Stomach (tissue), 4 donors: ENCODE results near the gene TEX19.

ENCODE experiments used
- POLR2A ChIP-seq, 4 donors: fragments of 450-650 bp; IDR thresholded peaks; one replicate each; pipeline ENCODE4 v1.6.1; 2016; ENCODE audit warnings: antibody characterized with exemption in 4 of 4, control low read depth in 2 of 4, mild to moderate bottlenecking in 1 of 4, moderate library complexity in 1 of 4
- TF ChIP-seq, protein P1 (sequence below), 7 experiments: fragments of 450-650 bp in 4 of 7; fragments of 200-600 bp in 3 of 7; sonication (generic) in 3 of 7; IDR thresholded peaks; one replicate each; pipeline ENCODE4 v1.5.1; 2016 to 2019; ENCODE audit warnings: antibody characterized with exemption in 7 of 7, control low read depth in 2 of 7, mild to moderate bottlenecking in 1 of 7

DNA sequence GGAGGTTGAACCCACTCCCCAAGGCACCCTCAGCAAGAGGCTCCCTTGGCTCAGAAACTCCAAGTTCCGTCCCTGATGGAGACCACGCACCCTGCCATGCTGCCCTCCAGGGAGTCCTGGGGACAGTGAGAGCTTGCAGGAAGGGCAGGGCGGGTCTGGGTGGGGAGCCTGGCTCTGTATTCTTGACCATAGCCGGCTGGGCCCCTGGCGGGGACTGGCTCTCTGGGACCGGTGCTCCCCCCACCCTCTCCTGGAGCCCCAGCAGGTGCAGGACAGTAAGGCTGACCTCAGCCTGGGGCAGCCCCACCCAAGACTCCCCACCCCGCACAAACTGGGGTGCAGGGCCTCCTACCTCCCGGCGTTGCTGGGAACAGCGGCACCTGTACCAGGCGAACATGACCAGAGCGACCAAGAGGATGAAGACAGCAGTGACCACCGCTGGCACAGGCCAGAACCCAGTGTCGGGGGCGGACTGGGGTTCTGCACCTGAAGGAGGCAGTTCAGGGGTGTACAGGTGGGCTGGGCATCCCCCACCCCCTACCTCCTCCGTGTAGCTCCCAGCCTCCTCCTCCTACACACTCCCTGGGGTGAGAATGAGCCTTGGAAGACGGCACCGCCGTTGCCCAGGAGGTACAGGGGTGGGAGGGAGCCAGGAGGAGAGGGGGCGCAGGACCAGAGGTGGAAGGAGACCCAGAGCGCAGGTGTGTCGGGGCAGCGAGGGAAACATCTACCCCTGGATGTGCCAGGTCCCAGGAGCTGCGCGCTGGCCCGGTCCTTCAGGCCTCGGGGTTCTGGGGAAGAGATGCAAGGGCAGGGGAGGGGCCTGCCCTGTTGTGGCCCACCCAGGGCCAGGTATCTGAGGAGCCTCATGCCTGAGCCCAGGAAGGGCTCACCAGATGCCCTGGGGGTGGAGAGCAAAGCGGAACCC is 36.3 kb upstream of the TEX19 start:
- TF ChIP-seq, protein P1, sequence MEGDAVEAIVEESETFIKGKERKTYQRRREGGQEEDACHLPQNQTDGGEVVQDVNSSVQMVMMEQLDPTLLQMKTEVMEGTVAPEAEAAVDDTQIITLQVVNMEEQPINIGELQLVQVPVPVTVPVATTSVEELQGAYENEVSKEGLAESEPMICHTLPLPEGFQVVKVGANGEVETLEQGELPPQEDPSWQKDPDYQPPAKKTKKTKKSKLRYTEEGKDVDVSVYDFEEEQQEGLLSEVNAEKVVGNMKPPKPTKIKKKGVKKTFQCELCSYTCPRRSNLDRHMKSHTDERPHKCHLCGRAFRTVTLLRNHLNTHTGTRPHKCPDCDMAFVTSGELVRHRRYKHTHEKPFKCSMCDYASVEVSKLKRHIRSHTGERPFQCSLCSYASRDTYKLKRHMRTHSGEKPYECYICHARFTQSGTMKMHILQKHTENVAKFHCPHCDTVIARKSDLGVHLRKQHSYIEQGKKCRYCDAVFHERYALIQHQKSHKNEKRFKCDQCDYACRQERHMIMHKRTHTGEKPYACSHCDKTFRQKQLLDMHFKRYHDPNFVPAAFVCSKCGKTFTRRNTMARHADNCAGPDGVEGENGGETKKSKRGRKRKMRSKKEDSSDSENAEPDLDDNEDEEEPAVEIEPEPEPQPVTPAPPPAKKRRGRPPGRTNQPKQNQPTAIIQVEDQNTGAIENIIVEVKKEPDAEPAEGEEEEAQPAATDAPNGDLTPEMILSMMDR (IDR thresholded peaks at IDR 0.05), result no peak
- no peak for TF ChIP-seq POLR2A (IDR thresholded peaks at IDR 0.05)
